ENCODE data around the gene DCAF10.
"Not testable (repeated sequence)": the region's sequence is repeated elsewhere in the genome, so short reads cannot be mapped to it uniquely, and the experiment has no call there.

DNA sequence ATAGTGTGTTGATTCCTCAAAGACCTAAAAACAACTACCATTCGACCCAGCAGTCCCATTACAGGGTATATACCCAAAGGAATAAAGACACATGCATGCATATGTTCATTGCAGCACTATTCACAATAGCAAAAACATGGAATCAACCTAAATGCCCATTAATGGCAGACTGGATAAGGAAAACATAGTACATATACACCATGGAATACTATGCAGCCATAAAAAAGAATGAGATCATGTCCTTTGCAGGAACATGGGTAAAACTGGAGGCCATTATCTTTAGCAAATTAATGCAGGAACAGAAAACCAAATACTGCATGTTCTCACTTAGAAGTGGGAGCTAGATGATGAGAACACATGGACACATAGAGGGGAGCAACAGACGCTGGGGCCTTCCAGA, 24.6 kb downstream of the DCAF10 start:
- TF ChIP-seq, protein P1, sequence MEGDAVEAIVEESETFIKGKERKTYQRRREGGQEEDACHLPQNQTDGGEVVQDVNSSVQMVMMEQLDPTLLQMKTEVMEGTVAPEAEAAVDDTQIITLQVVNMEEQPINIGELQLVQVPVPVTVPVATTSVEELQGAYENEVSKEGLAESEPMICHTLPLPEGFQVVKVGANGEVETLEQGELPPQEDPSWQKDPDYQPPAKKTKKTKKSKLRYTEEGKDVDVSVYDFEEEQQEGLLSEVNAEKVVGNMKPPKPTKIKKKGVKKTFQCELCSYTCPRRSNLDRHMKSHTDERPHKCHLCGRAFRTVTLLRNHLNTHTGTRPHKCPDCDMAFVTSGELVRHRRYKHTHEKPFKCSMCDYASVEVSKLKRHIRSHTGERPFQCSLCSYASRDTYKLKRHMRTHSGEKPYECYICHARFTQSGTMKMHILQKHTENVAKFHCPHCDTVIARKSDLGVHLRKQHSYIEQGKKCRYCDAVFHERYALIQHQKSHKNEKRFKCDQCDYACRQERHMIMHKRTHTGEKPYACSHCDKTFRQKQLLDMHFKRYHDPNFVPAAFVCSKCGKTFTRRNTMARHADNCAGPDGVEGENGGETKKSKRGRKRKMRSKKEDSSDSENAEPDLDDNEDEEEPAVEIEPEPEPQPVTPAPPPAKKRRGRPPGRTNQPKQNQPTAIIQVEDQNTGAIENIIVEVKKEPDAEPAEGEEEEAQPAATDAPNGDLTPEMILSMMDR (IDR thresholded peaks at IDR 0.05; ENCODE audit: poor library complexity, severe bottlenecking) = not testable (repeated sequence)
- TF ChIP-seq, protein P2, sequence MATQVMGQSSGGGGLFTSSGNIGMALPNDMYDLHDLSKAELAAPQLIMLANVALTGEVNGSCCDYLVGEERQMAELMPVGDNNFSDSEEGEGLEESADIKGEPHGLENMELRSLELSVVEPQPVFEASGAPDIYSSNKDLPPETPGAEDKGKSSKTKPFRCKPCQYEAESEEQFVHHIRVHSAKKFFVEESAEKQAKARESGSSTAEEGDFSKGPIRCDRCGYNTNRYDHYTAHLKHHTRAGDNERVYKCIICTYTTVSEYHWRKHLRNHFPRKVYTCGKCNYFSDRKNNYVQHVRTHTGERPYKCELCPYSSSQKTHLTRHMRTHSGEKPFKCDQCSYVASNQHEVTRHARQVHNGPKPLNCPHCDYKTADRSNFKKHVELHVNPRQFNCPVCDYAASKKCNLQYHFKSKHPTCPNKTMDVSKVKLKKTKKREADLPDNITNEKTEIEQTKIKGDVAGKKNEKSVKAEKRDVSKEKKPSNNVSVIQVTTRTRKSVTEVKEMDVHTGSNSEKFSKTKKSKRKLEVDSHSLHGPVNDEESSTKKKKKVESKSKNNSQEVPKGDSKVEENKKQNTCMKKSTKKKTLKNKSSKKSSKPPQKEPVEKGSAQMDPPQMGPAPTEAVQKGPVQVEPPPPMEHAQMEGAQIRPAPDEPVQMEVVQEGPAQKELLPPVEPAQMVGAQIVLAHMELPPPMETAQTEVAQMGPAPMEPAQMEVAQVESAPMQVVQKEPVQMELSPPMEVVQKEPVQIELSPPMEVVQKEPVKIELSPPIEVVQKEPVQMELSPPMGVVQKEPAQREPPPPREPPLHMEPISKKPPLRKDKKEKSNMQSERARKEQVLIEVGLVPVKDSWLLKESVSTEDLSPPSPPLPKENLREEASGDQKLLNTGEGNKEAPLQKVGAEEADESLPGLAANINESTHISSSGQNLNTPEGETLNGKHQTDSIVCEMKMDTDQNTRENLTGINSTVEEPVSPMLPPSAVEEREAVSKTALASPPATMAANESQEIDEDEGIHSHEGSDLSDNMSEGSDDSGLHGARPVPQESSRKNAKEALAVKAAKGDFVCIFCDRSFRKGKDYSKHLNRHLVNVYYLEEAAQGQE (IDR thresholded peaks at IDR 0.05; ENCODE audit: borderline replicate concordance) = not testable (repeated sequence)
- TF ChIP-seq POLR2AphosphoS5 (IDR thresholded peaks at IDR 0.05); RAD21 (conservative IDR thresholded peaks at IDR 0.05): not testable (repeated sequence)

Measured in neural cell (in vitro differentiated cells).